PC-9 (cell line): ENCODE results near the gene KCNQ1OT1.

ENCODE experiments used
- EZH2 ChIP-seq: fragments of 200-600 bp; sonication (generic); IDR thresholded peaks from 2 replicates; pipeline ENCODE4 v1.8.0; 2017; ENCODE audit warnings: antibody characterized with exemption, low read depth
- TF ChIP-seq, protein P1 (sequence below): fragments of 200-600 bp; sonication (generic); conservative IDR thresholded peaks from 2 replicates; pipeline ENCODE4 v1.6.1; 2017; ENCODE audit warnings: mixed run types, antibody characterized with exemption, mild to moderate bottlenecking, moderate library complexity

DNA sequence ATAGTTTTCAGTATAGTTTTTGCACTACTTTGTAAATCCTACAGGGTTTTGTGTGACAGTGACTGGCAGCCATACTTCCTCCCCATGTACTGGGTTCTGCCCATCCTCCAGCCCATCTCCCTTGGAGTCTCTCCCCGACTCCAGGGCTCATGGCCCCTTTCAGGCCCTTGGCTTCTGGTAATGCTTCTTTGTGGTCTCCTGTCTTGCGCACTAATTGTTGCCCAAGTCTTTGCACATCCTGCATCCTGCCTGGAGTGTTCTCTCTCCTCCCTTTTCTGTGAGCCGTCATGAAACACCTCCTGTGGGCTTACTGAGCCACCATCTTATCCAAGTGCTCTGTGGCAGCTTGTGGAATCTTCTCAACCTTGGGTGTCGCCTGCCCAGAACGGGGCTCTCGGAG is 11.4 kb upstream of the KCNQ1OT1 start:
- TF ChIP-seq, protein P1, sequence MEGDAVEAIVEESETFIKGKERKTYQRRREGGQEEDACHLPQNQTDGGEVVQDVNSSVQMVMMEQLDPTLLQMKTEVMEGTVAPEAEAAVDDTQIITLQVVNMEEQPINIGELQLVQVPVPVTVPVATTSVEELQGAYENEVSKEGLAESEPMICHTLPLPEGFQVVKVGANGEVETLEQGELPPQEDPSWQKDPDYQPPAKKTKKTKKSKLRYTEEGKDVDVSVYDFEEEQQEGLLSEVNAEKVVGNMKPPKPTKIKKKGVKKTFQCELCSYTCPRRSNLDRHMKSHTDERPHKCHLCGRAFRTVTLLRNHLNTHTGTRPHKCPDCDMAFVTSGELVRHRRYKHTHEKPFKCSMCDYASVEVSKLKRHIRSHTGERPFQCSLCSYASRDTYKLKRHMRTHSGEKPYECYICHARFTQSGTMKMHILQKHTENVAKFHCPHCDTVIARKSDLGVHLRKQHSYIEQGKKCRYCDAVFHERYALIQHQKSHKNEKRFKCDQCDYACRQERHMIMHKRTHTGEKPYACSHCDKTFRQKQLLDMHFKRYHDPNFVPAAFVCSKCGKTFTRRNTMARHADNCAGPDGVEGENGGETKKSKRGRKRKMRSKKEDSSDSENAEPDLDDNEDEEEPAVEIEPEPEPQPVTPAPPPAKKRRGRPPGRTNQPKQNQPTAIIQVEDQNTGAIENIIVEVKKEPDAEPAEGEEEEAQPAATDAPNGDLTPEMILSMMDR, result no peak
- no peak for TF ChIP-seq EZH2
